PC-9 (cell line): ENCODE results near the gene ABR. TPM values are rescaled to one million over a fixed set of nuclear protein-coding genes. Genes with fewer than 3 reads are reported as not detected.

ENCODE experiments used
- BruUV-seq: library from RNA; stranded (reverse); fragments of 400-500 nt; replicated peaks from 2 replicates; lab custom pipeline; 2021; lab: Mats Ljungman, UMichigan
- CTCF ChIA-PET: fragments of 300-600 bp; sonication (Branson Sonifier 250); formaldehyde crosslinking; loops from one replicate; lab custom pipeline; 2022; ENCODE audit warnings: antibody characterized with exemption; lab: Charles Lee
- POLR2A ChIA-PET: fragments of 300-600 bp; sonication (Branson Sonifier 250); formaldehyde crosslinking; loops from one replicate; lab custom pipeline; 2022; ENCODE audit warnings: antibody characterized with exemption; ENCODE audit not compliant: unreplicated experiment; lab: Charles Lee
- DNase-seq, 2 experiments: peaks; one replicate each; pipeline versions ENCODE4 v3.0.0 to v3.0.0-alpha.2; 2015 to 2022; ENCODE audit warnings: mixed read lengths in 1 of 2
- H2AFZ ChIP-seq: fragments of 200-600 bp; sonication (generic); 2 replicates; pipeline ENCODE4 v1.8.1; 2017; ENCODE audit warnings: antibody characterized with exemption
- H3F3A ChIP-seq: fragments of 200-600 bp; sonication (generic); 2 replicates; pipeline ENCODE4 v1.8.1; 2017; ENCODE audit warnings: antibody characterized with exemption, mild to moderate bottlenecking, low read depth; ENCODE audit not compliant: insufficient read depth
- H3K27ac ChIP-seq: fragments of 200-600 bp; sonication (generic); 2 replicates; pipeline ENCODE4 v1.6.1; 2016; ENCODE audit warnings: mixed run types
- H3K27me3 ChIP-seq: fragments of 200-600 bp; sonication (generic); 2 replicates; pipeline ENCODE4 v1.6.1; 2016; ENCODE audit warnings: low read depth, mixed run types; ENCODE audit not compliant: insufficient read depth
- H3K36me3 ChIP-seq: fragments of 200-600 bp; sonication (generic); 2 replicates; pipeline ENCODE4 v1.6.1; 2016; ENCODE audit warnings: low read depth, mixed run types
- H3K4me1 ChIP-seq: fragments of 200-600 bp; sonication (generic); replicated peaks from 2 replicates; pipeline ENCODE4 v1.6.1; 2016; ENCODE audit warnings: mixed run types; ENCODE audit not compliant: insufficient read depth
- H3K4me2 ChIP-seq: fragments of 200-600 bp; sonication (generic); 2 replicates; pipeline ENCODE4 v1.6.1; 2017; ENCODE audit warnings: mixed run types
- H3K4me3 ChIP-seq: fragments of 200-600 bp; sonication (generic); 2 replicates; pipeline ENCODE4 v1.6.1; 2016; ENCODE audit warnings: mixed run types
- H3K79me2 ChIP-seq: fragments of 200-600 bp; sonication (generic); 2 replicates; pipeline ENCODE4 v1.6.1; 2017; ENCODE audit warnings: low read depth, mixed run types
- H3K9me2 ChIP-seq: fragments of 200-600 bp; sonication (generic); 2 replicates; pipeline ENCODE4 v1.8.1; 2017; ENCODE audit warnings: mild to moderate bottlenecking; ENCODE audit not compliant: insufficient read depth
- H3K9me3 ChIP-seq: fragments of 200-600 bp; sonication (generic); 2 replicates; pipeline ENCODE4 v1.8.1; 2016; ENCODE audit warnings: low read depth; ENCODE audit not compliant: insufficient read depth
- H4K20me1 ChIP-seq: fragments of 200-600 bp; sonication (generic); 2 replicates; pipeline ENCODE4 v1.8.1; 2017; ENCODE audit not compliant: insufficient read depth
- EZH2 ChIP-seq: fragments of 200-600 bp; sonication (generic); IDR thresholded peaks from 2 replicates; pipeline ENCODE4 v1.8.0; 2017; ENCODE audit warnings: antibody characterized with exemption, low read depth
- intact Hi-C: fragments of 100-400 bp; cut with micrococcal nuclease; formaldehyde crosslinking; loops from one replicate; pipeline ENCODE4 v1.10.0; 2022; ENCODE audit not compliant: unreplicated experiment
- total RNA-seq: library from RNA; stranded (reverse); gene quantifications from 2 replicates; pipeline ENCODE4 v1.2.3, GENCODE V29; 2021
- TF ChIP-seq, protein P1 (sequence below): fragments of 200-600 bp; sonication (generic); conservative IDR thresholded peaks from 2 replicates; pipeline ENCODE4 v1.6.1; 2017; ENCODE audit warnings: mixed run types, antibody characterized with exemption, mild to moderate bottlenecking, moderate library complexity

Gene ABR
- total RNA-seq, 1 experiment from 2014 or later, result 76.0 TPM

DNA sequence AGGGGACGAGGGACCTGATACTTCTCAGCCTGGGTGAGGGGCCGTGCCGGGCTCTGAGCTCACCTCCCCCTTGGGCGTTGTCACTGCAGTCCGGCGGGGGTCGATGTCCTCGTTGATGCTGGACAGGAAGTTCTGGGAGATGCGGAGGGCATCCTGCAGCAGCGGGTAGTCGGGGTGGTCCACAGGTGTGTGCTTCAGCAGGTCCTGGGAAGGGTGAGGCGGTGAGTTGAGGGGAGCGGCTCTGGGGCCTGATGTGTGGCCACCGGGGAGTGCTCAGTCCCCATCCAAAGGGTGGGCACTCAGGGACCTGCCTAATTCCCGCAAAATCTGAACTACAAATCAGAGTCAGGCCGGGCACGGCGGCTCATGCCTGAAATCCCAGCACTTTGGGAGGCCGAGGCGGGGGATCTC, 107.2 kb downstream of the ABR start:
- intact Hi-C loops, result no loop called here
- peaks cover 8% of the 10 kb centered on the region for H3K36me3 ChIP-seq
- no peaks in the 10 kb centered on the region for H3K9me2 ChIP-seq
- ChIA-PET CTCF (no interaction called here), POLR2A (no interaction called here)
- no peaks in the 10 kb centered on the region for H3K27me3 ChIP-seq
- no peak for DNase-seq
- TF ChIP-seq, protein P1, sequence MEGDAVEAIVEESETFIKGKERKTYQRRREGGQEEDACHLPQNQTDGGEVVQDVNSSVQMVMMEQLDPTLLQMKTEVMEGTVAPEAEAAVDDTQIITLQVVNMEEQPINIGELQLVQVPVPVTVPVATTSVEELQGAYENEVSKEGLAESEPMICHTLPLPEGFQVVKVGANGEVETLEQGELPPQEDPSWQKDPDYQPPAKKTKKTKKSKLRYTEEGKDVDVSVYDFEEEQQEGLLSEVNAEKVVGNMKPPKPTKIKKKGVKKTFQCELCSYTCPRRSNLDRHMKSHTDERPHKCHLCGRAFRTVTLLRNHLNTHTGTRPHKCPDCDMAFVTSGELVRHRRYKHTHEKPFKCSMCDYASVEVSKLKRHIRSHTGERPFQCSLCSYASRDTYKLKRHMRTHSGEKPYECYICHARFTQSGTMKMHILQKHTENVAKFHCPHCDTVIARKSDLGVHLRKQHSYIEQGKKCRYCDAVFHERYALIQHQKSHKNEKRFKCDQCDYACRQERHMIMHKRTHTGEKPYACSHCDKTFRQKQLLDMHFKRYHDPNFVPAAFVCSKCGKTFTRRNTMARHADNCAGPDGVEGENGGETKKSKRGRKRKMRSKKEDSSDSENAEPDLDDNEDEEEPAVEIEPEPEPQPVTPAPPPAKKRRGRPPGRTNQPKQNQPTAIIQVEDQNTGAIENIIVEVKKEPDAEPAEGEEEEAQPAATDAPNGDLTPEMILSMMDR, result no peak
- TF ChIP-seq EZH2, result no peak
- H2AFZ ChIP-seq, result no peak overlapping the region
- H3K4me1 ChIP-seq, result peaks cover 13% of the 10 kb centered on the region
- no peaks in the 10 kb centered on the region for H4K20me1 ChIP-seq
- no peaks in the 10 kb centered on the region for H3K9me3 ChIP-seq
- no peak overlapping the region for H3K4me2 ChIP-seq
- no TSS peak for BruUV-seq
- H3F3A ChIP-seq, result peaks cover 19% of the 10 kb centered on the region
- H3K27ac ChIP-seq, result no peak overlapping the region
- no peaks in the 10 kb centered on the region for H3K79me2 ChIP-seq
- no peak overlapping the region for H3K4me3 ChIP-seq

DNA sequence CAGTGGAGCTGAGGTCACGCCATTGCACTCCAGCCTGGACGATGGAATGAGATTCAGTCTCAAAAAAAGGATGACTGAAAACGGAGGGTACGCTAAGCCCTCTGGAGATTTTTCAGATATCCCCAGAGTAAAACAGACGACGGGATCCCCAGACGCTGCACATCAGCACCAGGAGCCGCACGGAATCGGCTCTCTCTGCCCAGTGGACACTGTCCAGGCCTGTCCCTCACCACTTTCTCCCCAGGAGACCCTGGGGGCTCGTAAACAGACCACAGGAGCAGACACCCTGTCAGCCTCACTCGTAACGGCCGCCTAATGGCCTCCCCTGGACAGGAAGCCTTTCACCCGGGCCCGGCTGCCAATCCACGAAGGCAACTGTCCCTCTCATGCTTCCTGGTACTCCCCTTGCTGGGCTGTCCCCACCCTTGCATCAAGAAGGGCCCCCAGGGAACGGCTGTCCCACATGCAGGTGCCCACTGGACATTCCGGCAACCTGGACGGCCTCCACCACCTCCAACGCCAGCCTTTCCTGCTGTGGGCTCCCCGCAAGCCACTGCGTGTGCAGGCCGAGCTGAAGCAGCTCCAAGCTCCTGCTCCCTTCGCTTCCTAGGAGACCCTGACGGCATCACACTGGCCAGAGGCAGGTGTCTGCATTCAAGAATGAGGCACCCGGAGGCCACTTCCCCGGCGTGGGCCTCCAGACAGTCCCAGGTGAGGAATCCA, 108.5 kb downstream of the ABR start:
- H4K20me1 ChIP-seq, result no peaks in the 10 kb centered on the region
- no peak for DNase-seq
- no peak overlapping the region for H3K27ac ChIP-seq
- ChIA-PET CTCF (no interaction called here), POLR2A (no interaction called here)
- H3K27me3 ChIP-seq, result no peaks in the 10 kb centered on the region
- H3K4me2 ChIP-seq, result no peak overlapping the region
- no TSS peak for BruUV-seq
- intact Hi-C loops, result no loop called here
- H3K9me2 ChIP-seq, result no peaks in the 10 kb centered on the region
- H2AFZ ChIP-seq, result no peak overlapping the region
- H3K79me2 ChIP-seq, result no peaks in the 10 kb centered on the region
- peaks cover 22% of the 10 kb centered on the region for H3K4me1 ChIP-seq
- H3F3A ChIP-seq, result peaks cover 26% of the 10 kb centered on the region
- no peak overlapping the region for H3K4me3 ChIP-seq
- TF ChIP-seq, protein P1, result no peak
- no peak for TF ChIP-seq EZH2
- no peaks in the 10 kb centered on the region for H3K9me3 ChIP-seq
- peaks cover 8% of the 10 kb centered on the region for H3K36me3 ChIP-seq

DNA sequence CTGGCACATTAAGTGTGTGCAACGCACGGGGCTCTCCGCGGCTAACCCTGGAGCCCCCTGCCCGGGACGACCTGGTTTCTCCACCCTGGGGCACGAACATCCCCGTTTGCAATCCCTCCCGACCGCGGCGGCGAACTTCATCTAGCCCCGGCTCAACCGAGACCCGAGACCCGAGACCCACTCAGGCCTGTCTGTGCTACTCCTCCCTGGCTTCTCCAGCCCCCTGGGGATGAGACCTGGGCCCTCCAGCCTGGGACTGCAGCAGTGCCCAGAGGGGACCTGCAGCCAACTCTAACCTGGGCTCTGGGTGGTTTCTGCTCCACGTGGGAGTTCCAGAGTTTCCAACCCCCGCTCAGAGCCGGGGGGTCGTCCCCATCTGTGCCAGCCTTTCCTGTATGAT, 109.4 kb downstream of the ABR start:
- Histone ChIP-seq H3K9me2 (no peaks in the 10 kb centered on the region), H3K79me2 (no peaks in the 10 kb centered on the region), H3K27me3 (no peaks in the 10 kb centered on the region), H3K9me3 (no peaks in the 10 kb centered on the region), H3K4me2 (no peak overlapping the region), H2AFZ (no peak overlapping the region), H3K4me1 (peaks cover 22% of the 10 kb centered on the region), H3F3A (peaks cover 26% of the 10 kb centered on the region), H3K36me3 (peaks cover 16% of the 10 kb centered on the region), H3K27ac (no peak overlapping the region), H3K4me3 (no peak overlapping the region), H4K20me1 (no peaks in the 10 kb centered on the region)
- DNase-seq, result no peak
- CTCF ChIA-PET, result no interaction called here
- TF ChIP-seq, protein P1, result no peak
- TF ChIP-seq EZH2, result no peak
- intact Hi-C loops, result no loop called here
- POLR2A ChIA-PET, result no interaction called here
- no TSS peak for BruUV-seq
